Uterus (tissue), 2 donors: Measurements from ENCODE around the gene MAN2A1.

Experiments used
- CTCF ChIP-seq, 4 experiments: fragments of 200-600 bp in 2 of 4; fragments of 450-650 bp in 2 of 4; sonication (generic) in 2 of 4; IDR thresholded peaks; one replicate each; pipeline ENCODE4 v1.5.1; 2016 to 2019; ENCODE audit warnings: antibody characterized with exemption in 4 of 4, mild to moderate bottlenecking in 2 of 4, moderate library complexity in 1 of 4
- POLR2A ChIP-seq, 2 donors: fragments of 450-650 bp; IDR thresholded peaks; one replicate each; pipeline ENCODE4 v1.6.1; 2016; ENCODE audit warnings: antibody characterized with exemption in 2 of 2, mild to moderate bottlenecking in 1 of 2, moderate library complexity in 1 of 2

- TF ChIP-seq CTCF (IDR thresholded peaks at IDR 0.05): no peak
- TF ChIP-seq POLR2A (IDR thresholded peaks at IDR 0.05): no peak
Observed at GRCh38 chr5:109907189-109907588, 217.5 kb downstream of the MAN2A1 start.
